HG03025 (cell line): ENCODE data around the gene ARHGEF1.
"Not testable (repeated sequence)": the region's sequence is repeated elsewhere in the genome, so short reads cannot be mapped to it uniquely, and the experiment has no call there.

ENCODE experiments used
- ATAC-seq: cut with Tn5 transposase; IDR thresholded peaks from one replicate; pipeline ENCODE4 v1.9.1; 2021; ENCODE audit warnings: mild to moderate bottlenecking, moderate library complexity; ENCODE audit not compliant: unreplicated experiment, low FRiP score

Gene ARHGEF1

DNA sequence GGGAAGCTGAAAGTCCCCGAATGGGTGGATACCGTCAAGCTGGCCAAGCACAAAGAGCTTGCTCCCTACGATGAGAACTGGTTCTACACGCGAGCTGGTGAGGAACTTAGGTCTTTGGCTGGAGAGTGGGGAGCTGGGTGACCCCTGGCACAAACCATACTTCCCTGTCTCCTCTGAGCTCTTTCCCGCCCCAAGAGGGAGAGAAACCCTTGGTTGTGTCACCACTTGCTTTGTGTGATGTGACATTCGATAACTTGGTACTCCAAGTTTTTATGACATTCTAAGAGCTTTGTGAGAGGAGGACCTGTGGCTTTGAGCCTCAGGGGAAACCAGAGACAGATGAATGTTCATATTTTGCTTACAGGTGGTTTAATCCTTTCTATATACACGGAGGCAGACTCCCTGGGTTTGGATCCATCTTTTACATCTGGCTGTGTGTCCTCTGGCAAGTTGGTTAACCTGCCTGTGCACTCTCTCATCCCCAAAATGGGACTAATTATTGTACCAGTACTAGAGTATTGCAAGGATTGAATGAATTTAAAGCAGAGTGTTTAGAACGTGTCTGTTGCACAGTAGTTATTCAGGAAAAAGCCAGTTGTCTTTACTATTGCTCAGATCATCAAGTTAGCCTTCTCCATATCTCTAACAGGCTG is 21.7 kb upstream of the ARHGEF1 start:
- no peak for ATAC-seq

DNA sequence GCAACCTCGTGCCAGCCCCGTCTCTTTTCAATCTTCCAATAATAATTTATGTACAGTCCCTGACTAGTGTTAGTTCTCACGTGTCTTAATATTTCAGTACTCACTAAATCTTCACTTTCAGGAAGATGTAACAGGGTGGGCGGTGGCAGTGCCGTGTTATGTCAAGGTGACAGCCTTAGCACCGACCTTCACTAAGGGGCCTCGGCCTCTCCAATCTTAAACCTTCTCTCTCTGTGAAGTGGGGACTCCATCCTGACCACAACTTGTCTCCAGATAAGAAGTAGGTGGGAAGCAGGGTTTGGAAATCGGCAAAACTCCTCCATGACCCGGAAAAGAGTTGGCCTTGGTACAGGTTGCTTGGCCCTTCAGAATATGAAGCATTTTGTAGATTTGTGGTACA is 21.1 kb upstream of the ARHGEF1 start:
- ATAC-seq = no peak

GRCh38 chr19:41862445-41862986 is 20.5 kb upstream of the ARHGEF1 start:
- no peak for ATAC-seq

- no peak for ATAC-seq
Measured at GRCh38 chr19:41863209-41863931, 19.6 kb upstream of the ARHGEF1 start.

GRCh38 chr19:41864374-41864773 is 18.6 kb upstream of the ARHGEF1 start:
- no peak for ATAC-seq

- ATAC-seq = no peak
Measured at GRCh38 chr19:41866284-41866683, 16.7 kb upstream of the ARHGEF1 start.

- ATAC-seq = no peak
Measured at GRCh38 chr19:41868120-41868988, 14.6 kb upstream of the ARHGEF1 start.

DNA sequence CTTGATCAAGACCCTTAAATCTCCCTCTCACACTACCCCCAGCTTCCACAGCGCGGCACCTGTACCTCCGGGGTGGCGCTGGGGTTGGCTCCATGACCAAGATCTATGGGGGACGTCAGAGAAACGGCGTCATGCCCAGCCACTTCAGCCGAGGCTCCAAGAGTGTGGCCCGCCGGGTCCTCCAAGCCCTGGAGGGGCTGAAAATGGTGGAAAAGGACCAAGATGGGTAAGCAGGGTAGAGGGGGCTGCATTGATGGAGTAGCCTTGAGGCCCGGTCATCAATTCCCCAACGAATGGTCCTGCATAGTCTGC is 14.0 kb upstream of the ARHGEF1 start:
- no peak for ATAC-seq

DNA sequence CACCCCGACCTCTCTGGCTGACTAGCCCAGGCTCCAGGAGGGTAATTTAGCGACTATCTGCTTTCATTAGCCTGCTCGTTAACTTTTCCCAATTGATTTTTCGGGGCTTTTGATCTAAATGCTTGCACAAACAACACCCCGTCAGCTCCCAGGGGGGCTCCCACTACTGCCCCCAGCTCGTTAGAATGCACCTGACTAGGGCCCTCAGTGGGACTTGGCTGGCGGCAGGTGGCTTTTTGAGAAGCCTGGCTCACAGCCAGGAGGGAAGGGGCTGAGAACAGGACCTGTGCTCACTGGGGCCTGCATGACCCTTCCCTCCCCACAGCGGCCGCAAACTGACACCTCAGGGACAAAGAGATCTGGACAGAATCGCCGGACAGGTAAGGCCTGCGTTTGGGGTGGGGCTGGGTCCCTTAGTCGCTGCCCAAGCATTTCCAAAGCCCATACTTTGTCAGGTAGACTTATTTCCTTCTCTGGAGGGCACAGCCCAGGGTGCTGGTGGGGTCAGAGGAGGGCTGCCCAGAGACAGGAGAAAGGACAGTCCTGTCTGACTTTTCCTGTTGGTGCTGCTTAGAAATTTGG is 13.5 kb upstream of the ARHGEF1 start:
- no peak for ATAC-seq

DNA sequence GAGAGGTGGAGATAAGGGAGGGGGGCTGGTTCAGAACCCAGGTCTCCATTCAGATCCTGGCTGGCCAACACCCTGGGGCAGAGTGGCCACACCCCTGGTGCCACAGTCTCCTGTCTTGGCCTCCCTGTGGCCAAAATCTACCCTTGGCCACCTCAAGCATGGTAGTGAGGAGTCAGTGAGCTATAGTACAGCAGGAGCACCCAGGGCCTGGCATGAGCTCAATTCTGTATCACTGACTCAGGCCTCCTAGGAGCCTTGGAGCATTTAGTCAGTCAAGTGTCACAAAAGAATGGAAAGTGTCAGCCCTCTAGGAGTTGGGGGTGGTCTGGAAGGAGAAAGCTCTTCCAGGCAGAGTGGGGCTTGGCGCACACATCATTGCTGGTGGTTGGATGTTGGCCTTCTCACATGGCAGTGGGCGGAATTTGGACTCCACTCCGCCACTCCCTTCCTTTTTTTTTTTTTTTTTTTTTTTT is 12.5 kb upstream of the ARHGEF1 start:
- ATAC-seq = no peak

GRCh38 chr19:41871573-41872383 is 11.2 kb upstream of the ARHGEF1 start:
- no peak for ATAC-seq

- no peak for ATAC-seq
Measured at GRCh38 chr19:41872384-41872774, 10.6 kb upstream of the ARHGEF1 start.

- ATAC-seq = no peak
Measured at GRCh38 chr19:41872775-41873647, 10.0 kb upstream of the ARHGEF1 start.

GRCh38 chr19:41875973-41876372 is 7.0 kb upstream of the ARHGEF1 start:
- ATAC-seq = not testable (repeated sequence)

DNA sequence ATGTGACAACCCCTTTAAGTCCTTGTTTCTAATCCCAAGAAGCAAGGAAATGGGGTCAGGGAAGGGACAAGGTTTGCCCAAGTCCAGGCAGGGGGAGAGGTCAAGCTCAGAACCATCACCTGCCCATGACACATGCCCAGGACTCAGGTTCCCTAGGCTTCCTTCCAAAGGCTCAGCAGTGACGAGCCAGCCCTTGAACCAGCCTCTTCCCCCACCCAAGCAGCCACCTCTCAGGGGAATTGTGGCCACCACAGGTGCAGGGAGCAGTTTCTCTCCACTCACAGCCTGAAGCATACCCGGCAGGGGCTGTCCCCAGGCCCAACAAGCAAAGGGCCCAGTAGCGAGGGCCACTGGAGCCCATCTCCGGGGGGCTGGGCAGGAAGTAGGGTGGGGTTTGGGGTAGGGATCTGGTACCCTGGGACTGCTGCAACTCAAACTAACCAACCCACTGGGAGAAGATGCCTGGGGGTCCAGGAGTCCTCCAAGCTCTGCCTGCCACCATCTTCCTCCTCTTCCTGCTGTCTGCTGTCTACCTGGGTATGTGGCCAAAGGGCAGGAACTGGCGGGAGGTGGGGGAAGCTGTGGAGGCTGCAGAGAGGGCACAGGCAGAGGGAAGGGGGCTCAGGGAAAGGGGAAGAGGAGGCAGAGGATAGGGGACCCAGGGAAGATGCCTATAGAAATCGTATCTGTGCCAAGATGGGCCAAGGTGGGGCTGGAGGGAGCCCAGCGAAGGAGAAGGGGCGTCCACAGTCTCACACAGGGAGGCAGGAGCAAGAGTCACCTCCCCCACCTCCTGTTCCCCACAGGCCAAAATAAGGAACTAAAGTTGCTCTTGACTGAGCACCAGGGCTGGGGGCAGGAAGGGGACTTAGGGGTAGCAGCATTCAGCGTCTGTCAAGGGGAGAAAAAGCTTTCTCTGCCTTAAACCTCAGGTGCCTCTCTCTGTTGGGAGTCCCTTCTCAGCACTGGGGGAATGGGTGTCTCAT is 5.8 kb upstream of the ARHGEF1 start, which contains the start of gene CD79A:
Gene CD79A (plus strand): TSS at position 433 of the 986 bp plus-strand sequence. CDS start 26 bp downstream, at position 459.
- no peak for ATAC-seq

DNA sequence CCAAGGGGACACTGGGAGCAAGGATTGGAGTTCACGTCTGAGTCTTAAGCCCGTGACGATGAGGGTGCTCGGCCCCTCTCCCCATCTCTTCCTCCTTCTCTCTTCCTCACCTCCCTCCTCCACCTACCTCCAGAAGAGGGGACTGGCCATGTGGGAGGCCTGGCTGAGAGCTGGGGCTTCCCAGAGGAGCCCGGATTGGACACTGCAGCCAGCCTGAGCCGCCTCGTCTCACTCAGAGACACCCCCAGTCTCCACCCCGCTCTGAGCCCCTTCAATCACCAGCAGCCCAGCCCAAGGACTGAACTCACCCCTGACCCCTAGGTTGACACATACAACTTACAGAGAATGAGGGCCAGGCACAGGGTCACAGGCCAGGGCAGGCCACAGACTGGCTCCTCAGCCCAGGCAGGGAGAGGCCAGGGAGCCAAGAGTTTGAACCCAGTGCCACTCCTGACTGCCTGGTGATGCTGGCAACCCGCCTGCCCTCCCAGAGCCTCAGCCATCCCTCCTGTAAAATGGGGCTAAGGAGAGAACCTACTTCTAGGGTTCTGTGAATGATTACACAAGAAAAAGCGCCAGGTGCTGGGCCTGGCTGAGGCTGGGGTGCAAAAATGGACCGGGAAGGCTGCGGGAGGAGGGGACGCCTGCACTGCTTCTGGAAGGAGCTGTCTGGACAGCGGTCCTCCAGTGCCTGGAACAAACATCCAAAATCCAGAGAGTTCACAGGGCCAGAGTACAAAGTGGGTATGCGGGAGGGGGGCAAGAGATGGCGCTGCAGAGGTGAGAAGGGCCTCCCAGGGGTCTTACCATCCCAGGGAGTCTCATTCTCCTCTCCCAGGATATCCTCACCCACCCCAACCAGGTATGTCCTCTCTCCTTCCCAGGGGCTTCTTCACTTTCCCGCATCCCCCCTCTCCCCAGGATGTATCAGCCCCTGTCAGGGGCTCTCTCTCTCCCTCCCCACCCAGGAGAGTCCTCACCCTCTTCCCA is 4.8 kb upstream of the ARHGEF1 start:
- ATAC-seq = no peak
